GM18502 (cell line): ENCODE results near the gene TFPI.
"Not testable (repeated sequence)": the region's sequence is repeated elsewhere in the genome, so short reads cannot be mapped to it uniquely, and the experiment has no call there.

ENCODE experiments used
- ATAC-seq: cut with Tn5 transposase; IDR thresholded peaks from one replicate; pipeline ENCODE4 v1.9.1; 2021; ENCODE audit warnings: mild to moderate bottlenecking; ENCODE audit not compliant: unreplicated experiment, poor library complexity

TFPI gene

DNA sequence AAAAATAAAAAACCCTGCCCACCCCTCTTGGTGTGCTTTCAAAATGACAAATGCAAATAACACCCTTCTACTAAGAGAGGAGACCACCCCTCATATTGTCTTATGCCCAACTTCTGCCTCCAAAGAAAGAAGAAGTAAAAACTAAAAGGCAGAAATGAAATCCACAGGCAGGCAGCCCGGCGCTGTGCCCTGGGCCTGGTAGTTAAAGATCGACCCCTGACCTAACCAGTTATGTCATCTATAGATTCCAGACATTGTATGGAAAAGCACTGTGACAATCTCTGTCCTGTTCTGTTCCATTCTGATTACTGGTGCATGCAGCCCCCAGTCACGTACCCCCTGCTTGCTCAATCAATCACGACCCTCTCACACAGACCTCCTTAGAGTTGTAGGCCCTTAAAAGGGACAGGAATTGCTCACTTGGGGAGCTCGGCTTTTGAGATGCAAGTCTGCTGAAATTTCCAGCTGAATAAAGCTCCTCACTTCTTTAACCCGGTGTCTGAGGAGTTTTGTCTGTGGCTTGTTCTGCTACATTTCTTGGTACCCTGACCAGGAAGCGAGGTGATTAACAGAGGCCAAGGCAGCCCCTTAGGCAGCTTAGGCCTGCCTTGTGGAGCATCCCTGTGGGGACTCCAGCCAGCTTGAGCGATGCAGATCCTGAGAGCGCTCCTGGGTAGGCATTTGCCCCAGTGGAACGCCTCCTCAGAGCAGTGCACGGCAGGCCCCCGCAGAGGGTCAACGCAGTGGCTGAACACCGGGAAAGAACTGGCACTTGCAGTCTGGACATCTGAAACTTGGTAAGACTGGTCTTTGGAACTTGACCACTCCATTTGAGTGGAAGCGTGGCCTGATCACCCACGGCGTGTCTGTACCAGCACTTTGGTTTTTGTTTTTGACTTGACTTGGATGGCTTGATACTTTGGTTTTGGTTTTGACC is 43.5 kb downstream of the TFPI start:
- not testable (repeated sequence) for ATAC-seq

- ATAC-seq, result no peak
Observed at GRCh38 chr2:187509667-187510417, 44.4 kb downstream of the TFPI start.

DNA sequence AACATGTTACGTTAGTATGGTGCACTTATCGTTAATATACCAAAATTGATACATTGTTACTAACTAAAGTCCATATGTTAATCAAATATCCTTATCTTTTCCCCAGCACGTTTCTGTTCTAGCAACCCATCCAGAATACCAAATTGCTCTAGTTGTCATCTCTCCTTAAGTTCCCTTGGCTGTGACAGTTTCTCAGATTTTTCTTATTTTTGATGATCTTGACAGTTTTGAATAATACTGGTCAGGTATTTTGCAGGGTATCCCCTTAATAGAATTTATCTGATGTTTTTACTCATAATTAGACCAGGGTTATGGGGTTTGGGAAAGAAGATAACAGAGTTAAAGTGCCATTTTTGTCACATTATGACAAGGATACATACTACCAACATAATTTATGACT is 47.8 kb downstream of the TFPI start:
- no peak for ATAC-seq

DNA sequence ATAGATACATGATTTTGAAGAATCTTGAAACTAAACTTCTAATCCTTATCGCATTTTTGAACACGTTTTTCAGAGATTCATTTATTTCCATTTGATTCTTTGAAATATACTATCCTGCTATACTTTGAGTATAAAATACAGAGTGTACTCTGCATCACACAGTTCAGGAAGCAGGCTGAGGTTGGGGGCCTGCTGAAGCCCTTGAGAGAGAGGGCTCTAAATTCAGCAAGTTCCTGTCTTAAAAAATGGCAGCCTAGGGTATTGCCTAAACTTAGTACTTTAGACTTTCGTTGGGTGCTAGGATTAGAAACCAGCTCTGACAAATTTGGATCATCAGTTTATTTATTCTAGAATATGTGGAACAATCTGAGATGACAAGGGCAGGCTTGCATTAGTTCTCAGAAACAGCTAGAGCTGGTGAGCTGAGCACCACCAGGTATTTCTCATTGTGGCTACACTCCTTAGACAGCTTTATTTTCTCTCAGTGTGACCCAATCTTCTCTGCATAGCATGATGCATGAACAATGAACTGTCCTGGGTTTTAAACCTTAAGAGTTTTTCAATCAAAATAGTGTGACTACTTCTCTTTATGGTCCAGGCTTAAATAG is 49.1 kb downstream of the TFPI start:
- no peak for ATAC-seq

GRCh38 chr2:187504312-187504921 is 49.8 kb downstream of the TFPI start:
- no peak for ATAC-seq

DNA sequence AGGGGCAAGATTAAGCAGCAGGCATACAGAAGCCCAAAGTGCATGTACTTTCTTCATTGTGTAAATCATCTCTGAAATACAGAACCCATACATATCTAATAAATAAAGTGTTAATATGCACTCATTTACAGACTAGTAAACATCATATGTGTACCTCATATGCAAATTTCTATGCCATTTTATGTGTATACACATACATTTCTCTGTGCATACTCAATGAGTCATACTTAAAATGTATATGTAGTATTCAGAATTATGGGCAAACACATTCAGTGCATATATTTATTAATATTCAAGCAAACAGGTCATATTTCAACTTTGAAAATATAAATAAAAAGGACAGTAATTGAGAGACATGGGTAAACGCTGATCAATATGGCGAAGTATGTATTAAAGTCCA is 50.5 kb downstream of the TFPI start:
- no peak for ATAC-seq

GRCh38 chr2:187502467-187502866 is 51.8 kb downstream of the TFPI start:
- ATAC-seq, result no peak

- no peak for ATAC-seq
Observed at GRCh38 chr2:187500585-187501359, 53.5 kb downstream of the TFPI start.

GRCh38 chr2:187499941-187500532 is 54.2 kb downstream of the TFPI start:
- ATAC-seq, result peak; percentile 94

GRCh38 chr2:187497858-187498463 is 56.3 kb downstream of the TFPI start:
- ATAC-seq, result no peak

DNA sequence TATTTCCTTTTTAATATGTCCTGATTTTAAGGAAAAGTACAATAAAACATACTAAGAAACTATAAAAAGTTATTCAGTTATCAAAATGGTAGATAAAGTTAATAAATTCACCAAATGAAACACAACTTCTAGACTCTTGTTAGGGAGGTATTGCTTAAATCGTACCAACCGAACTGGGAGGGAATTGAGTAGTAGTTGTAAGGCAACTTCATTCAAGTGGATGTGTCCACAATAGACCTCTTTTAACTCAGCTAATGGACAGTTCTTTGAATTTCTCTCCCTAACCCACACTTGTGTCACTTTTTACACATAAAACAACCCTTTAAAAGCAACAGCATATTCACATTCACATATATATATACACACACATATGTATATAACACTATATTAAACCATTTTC is 57.1 kb downstream of the TFPI start:
- ATAC-seq, result no peak

GRCh38 chr2:187495324-187495723 is 58.9 kb downstream of the TFPI start:
- no peak for ATAC-seq

DNA sequence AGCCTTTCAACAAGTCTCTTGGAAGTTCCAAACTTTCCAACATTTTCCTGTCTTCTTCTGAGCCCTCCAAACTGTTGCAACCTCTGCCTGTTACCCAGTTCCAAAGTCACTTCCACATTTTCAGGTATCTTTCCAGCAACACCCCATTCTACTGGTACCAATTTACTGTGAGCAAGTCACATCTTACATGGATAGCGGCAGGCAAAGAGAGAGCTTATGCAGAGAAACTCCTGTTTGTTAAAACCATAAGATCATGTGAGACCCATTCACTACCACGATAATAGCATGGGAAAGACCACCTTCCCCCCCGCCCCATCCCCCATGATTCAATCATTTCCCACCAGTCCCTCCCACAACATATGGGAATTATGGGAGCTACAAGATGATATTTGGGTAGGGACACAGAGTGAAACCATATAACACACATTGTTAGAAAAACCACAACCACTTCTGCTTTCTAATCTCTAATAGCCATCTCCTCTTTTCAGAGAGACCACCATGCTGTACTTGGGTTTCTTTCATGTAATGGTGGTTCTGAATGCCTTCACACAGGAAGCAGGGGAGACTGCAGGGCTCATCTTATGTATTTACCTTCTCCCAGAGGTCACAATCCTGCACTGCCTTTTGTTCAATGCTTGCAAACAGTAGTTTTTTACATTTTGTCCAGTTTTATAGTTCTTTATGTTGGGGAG is 60.2 kb downstream of the TFPI start:
- ATAC-seq, result peak; percentile 50

DNA sequence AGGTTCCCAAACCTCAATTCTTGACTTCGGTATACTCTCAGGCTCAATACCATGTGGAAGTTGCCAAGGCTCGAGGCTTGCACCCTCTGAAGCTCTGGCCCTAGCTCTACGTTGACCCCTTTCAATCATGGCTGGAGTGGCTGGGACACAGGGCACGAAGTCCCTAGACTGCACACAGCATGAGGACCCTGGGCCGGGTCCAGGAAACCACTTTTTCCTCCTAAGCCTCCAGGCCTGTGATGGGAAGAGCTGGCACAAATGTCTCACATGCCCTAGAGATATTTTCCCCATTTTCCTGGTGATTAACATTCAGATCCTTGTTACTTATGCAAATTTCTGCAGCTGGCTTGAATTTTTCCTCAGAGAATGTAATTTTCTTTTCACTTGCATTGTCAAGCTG is 61.1 kb downstream of the TFPI start:
- ATAC-seq, result no peak

GRCh38 chr2:187486241-187486640 is 68.0 kb downstream of the TFPI start:
- ATAC-seq, result no peak

- ATAC-seq, result no peak
Observed at GRCh38 chr2:187485523-187485922, 68.7 kb downstream of the TFPI start.

DNA sequence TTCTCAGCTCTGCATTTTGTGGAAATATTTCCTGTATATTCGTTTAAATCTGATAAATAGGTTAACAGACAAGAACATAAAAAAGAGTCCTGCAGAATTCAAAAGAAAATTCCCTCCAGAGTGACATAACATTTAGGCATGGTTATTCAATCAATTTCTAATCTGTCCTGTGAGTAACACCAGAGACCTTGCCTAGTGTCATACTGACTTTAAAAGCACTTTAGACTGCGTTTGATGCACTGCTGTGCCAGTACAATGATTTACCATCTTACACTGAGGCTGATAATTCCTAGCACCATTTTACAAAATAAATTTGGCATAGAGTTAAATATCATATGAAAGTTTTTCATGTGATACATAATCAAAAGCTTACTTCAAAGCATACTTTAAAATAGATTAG is 70.7 kb downstream of the TFPI start:
- ATAC-seq, result no peak

- peak; percentile 86 for ATAC-seq
Observed at GRCh38 chr2:187482796-187483195, 71.4 kb downstream of the TFPI start.

GRCh38 chr2:187481543-187481942 is 72.7 kb downstream of the TFPI start:
- ATAC-seq, result no peak
